IMR-90 (cell line): ENCODE data around the gene ADGRA1. TPM values are rescaled to one million over a fixed set of nuclear protein-coding genes. Genes with fewer than 3 reads are reported as not detected.

ENCODE experiments used
- ATAC-seq: fragments of 200-7000 bp; cut with Tn5 transposase; 2 replicates; pipeline ENCODE4 v1.9.1; 2020; ENCODE audit warnings: low read depth, mild to moderate bottlenecking, moderate library complexity
- BruUV-seq: library from RNA; stranded (reverse); fragments of 400-500 nt; replicated peaks from 2 replicates; lab custom pipeline; 2021; lab: Mats Ljungman, UMichigan
- CTCF ChIA-PET: fragments of 300-600 bp; formaldehyde crosslinking; extraction: SDS; loops from one replicate; lab custom pipeline; 2021; ENCODE audit warnings: antibody characterized with exemption; lab: Yijun Ruan, JAX
- POLR2A ChIA-PET: fragments of 300-600 bp; sonication (Branson Sonifier 250); formaldehyde crosslinking; loops from one replicate; lab custom pipeline; 2022; ENCODE audit warnings: antibody characterized with exemption; ENCODE audit not compliant: unreplicated experiment; lab: Charles Lee
- DNase-seq: peaks from one replicate; pipeline ENCODE4 v3.0.0; 2013
- H2AFZ ChIP-seq: replicated peaks from 2 replicates; pipeline ENCODE3; 2013; ENCODE audit warnings: low read length, mild to moderate bottlenecking; ENCODE audit not compliant: poor library complexity
- H2AK5ac ChIP-seq: 2 replicates; pipeline ENCODE4 v1.6.1; 2013; ENCODE audit warnings: low read depth, low read length, inconsistent platforms
- H2AK9ac ChIP-seq: replicated peaks from 2 replicates; pipeline ENCODE3; 2013; ENCODE audit warnings: mild to moderate bottlenecking, low read depth, low read length, moderate library complexity; ENCODE audit not compliant: poor library complexity
- H2BK120ac ChIP-seq: 2 replicates; pipeline ENCODE4 v1.6.1; 2013; ENCODE audit warnings: low read depth, low read length, inconsistent platforms
- H2BK15ac ChIP-seq: 3 replicates; pipeline ENCODE4 v1.6.1; 2013; ENCODE audit warnings: low read depth, low read length, inconsistent platforms
- H2BK20ac ChIP-seq: 2 replicates; pipeline ENCODE4 v1.6.1; 2013; ENCODE audit warnings: low read depth, mild to moderate bottlenecking, inconsistent platforms, low read length, moderate library complexity
- H2BK5ac ChIP-seq: 2 replicates; pipeline ENCODE4 v1.6.1; 2013; ENCODE audit warnings: mild to moderate bottlenecking, low read depth, low read length, inconsistent platforms; ENCODE audit not compliant: poor library complexity, severe bottlenecking
- H3K14ac ChIP-seq: replicated peaks from 2 replicates; pipeline ENCODE4 v1.6.1; 2013; ENCODE audit warnings: low read depth, low read length, inconsistent platforms
- H3K18ac ChIP-seq: 2 replicates; pipeline ENCODE4 v1.6.1; 2013; ENCODE audit warnings: low read depth, low read length, control low read depth
- H3K23ac ChIP-seq: 2 replicates; pipeline ENCODE4 v1.6.1; 2013; ENCODE audit warnings: low read depth, low read length, inconsistent platforms
- H3K27ac ChIP-seq: 2 replicates; pipeline ENCODE4 v1.5.1; 2013; ENCODE audit warnings: mild to moderate bottlenecking, control low read depth, low read length; ENCODE audit not compliant: insufficient read depth
- H3K27me3 ChIP-seq: 2 replicates; pipeline ENCODE4 v1.6.1; 2013; ENCODE audit warnings: low read length; ENCODE audit not compliant: control insufficient read depth, insufficient read depth
- H3K36me3 ChIP-seq: 2 replicates; pipeline ENCODE4 v1.6.1; 2013; ENCODE audit warnings: low read length, mixed read lengths; ENCODE audit not compliant: control insufficient read depth, insufficient read depth
- H3K4ac ChIP-seq: 2 replicates; pipeline ENCODE4 v1.6.1; 2013; ENCODE audit warnings: low read depth, low read length, inconsistent platforms
- H3K4me1 ChIP-seq: 2 replicates; pipeline ENCODE4 v1.6.1; 2013; ENCODE audit warnings: low read length, mixed read lengths; ENCODE audit not compliant: control insufficient read depth, insufficient read depth
- H3K4me2 ChIP-seq: 2 replicates; pipeline ENCODE4 v1.6.1; 2013; ENCODE audit warnings: low read depth, mild to moderate bottlenecking, control low read depth, low read length, moderate library complexity
- H3K4me3 ChIP-seq: 2 replicates; pipeline ENCODE4 v1.5.1; 2013; ENCODE audit warnings: low read depth, mild to moderate bottlenecking, control low read depth, low read length, moderate library complexity; ENCODE audit not compliant: insufficient read depth
- H3K56ac ChIP-seq: 2 replicates; pipeline ENCODE4 v1.6.1; 2013; ENCODE audit warnings: low read length, inconsistent platforms; ENCODE audit not compliant: insufficient read depth; ENCODE audit errors: extremely low read depth
- H3K79me1 ChIP-seq, 2 experiments: 2 replicates each; pipeline ENCODE4 v1.6.1; 2013; ENCODE audit warnings: low read length in 2 of 2, inconsistent platforms in 1 of 2, low read depth in 1 of 2
- H3K9ac ChIP-seq: 2 replicates; pipeline ENCODE4 v1.6.1; 2013; ENCODE audit warnings: low read depth, low read length, control low read depth
- H3K9me1 ChIP-seq: 2 replicates; pipeline ENCODE4 v1.6.1; 2013; ENCODE audit warnings: low read length, inconsistent platforms; ENCODE audit not compliant: insufficient read depth
- H3K9me3 ChIP-seq: 2 replicates; pipeline ENCODE4 v1.6.1; 2013; ENCODE audit warnings: low read length; ENCODE audit not compliant: control insufficient read depth, insufficient read depth
- H4K20me1 ChIP-seq: 2 replicates; pipeline ENCODE4 v1.6.1; 2013; ENCODE audit warnings: low read length, inconsistent platforms; ENCODE audit not compliant: insufficient read depth
- H4K5ac ChIP-seq: 2 replicates; pipeline ENCODE4 v1.6.1; 2013; ENCODE audit warnings: mild to moderate bottlenecking, low read depth, low read length, control low read depth
- H4K8ac ChIP-seq, 2 experiments: 2 replicates each; pipeline ENCODE4 v1.6.1; 2013; ENCODE audit warnings: low read depth in 2 of 2, low read length in 2 of 2, control low read depth in 1 of 2, inconsistent platforms in 1 of 2
- H4K91ac ChIP-seq: 2 replicates; pipeline ENCODE4 v1.6.1; 2013; ENCODE audit warnings: low read depth, low read length, inconsistent platforms; ENCODE audit not compliant: insufficient read depth
- CEBPB ChIP-seq: IDR thresholded peaks from 2 replicates; pipeline ENCODE4 v1.6.1; 2012; ENCODE audit warnings: low read depth, low read length, improper control_type of control experiment
- MAZ ChIP-seq: IDR thresholded peaks from 2 replicates; pipeline ENCODE4 v1.6.1; 2012; ENCODE audit warnings: low read depth, mild to moderate bottlenecking, low read length, improper control_type of control experiment, moderate library complexity, borderline replicate concordance
- MXI1 ChIP-seq: IDR thresholded peaks from 2 replicates; pipeline ENCODE4 v1.6.1; 2012; ENCODE audit warnings: low read depth, mild to moderate bottlenecking, low read length, moderate library complexity, borderline replicate concordance
- SMC3 ChIP-seq: fragments of 150-350 bp; IDR thresholded peaks from 2 replicates; pipeline ENCODE4 v1.6.1; 2016; ENCODE audit warnings: low read depth, mild to moderate bottlenecking, antibody characterized with exemption, low read length, moderate library complexity
- WGBS, 2 experiments: methylation state at CpG; one replicate each; pipeline versions ENCODE4 v1.1.5 to v1.1.7; 2013; ENCODE audit warnings: missing lambda C conversion rate in 2 of 2; ENCODE audit not compliant: insufficient read length in 1 of 2; ENCODE audit errors: extremely low coverage in 2 of 2; 5-methylcytosine and 5-hydroxymethylcytosine counted together
- dilution Hi-C: fragments of 300-500 bp; cut with HindIII; formaldehyde crosslinking; loops from one replicate; pipeline ENCODE4 v1.14.3; 2018; ENCODE audit warnings: low sequenced_read_pairs; ENCODE audit not compliant: unreplicated experiment
- in situ Hi-C: fragments of 300-500 bp; cut with MboI; formaldehyde crosslinking; loops from 3 replicates; pipeline ENCODE4 v1.14.3; 2019; ENCODE audit warnings: low sequenced_read_pairs, inconsistent platforms, mixed read lengths
- intact Hi-C: fragments of 100-400 bp; cut with micrococcal nuclease; formaldehyde crosslinking; loops from 2 replicates; pipeline ENCODE4 v1.10.0; 2022
- polyA plus RNA-seq, 3 experiments: library from polyadenylated mRNA; depleted of rRNA; stranded (reverse); fragments of >200 nt; gene quantifications; 2 replicates each; pipeline ENCODE4 v1.2.3, GENCODE V29; 2012; ENCODE audit warnings: low replicate concordance in 1 of 3
- total RNA-seq: library from RNA; depleted of rRNA; stranded (reverse); fragments of >200 nt; gene quantifications from 2 replicates; pipeline ENCODE4 v1.2.3, GENCODE V29; 2012

Gene ADGRA1
- total and polyA plus RNA-seq, 2 of the 4 experiments (the other 2 are of a cell fraction): not detected

DNA sequence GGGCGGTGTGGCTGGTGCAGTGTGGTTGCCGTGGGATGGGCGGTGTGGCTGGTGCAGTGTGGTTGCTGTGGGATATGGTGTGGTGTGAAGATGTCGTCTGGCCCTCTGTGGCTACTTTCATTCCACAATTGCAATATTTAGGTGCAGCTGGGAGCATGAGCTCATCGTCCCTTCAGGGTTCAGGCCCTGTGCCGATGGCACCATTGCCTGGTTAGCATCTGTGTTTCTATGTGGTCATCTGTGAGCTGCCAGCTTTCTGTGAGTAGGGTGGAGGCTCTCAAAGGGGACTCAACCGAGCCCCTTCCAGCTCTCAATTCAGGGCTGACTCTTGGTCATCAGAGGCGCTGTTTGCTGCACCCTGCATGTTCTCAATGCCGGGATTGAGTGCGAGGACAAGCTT is 3.6 kb downstream of the ADGRA1 start:
- ATAC-seq (no peak), DNase-seq (no peak)
- H3K56ac ChIP-seq: no peak overlapping the region
- ChIA-PET CTCF (no interaction called here), POLR2A (no interaction called here)
- H3K9ac ChIP-seq: no peak overlapping the region
- H4K91ac ChIP-seq: no peak overlapping the region
- H3K4me3 ChIP-seq: no peak overlapping the region
- no peak overlapping the region for H2BK120ac ChIP-seq
- no peak overlapping the region for H2AK5ac ChIP-seq
- H3K9me1 ChIP-seq: no peaks in the 10 kb centered on the region
- H2BK5ac ChIP-seq: no peak overlapping the region
- no peak overlapping the region for H3K18ac ChIP-seq
- H3K23ac ChIP-seq: no peak overlapping the region
- H3K4me2 ChIP-seq: no peak overlapping the region
- in situ Hi-C loops (no loop called here), intact Hi-C loops (no loop called here), dilution Hi-C loops (no loop called here)
- H3K27ac ChIP-seq: no peak overlapping the region
- no peak overlapping the region for H4K5ac ChIP-seq
- WGBS, 2 experiments: no CpG with 5 or more reads among the region's 10 CpGs
- H4K8ac ChIP-seq: no peak overlapping the region
- TF ChIP-seq SMC3 (no peak), MXI1 (no peak), CEBPB (no peak), MAZ (no peak)
- no peaks in the 10 kb centered on the region for H3K79me1 ChIP-seq
- no peaks in the 10 kb centered on the region for H4K20me1 ChIP-seq
- H2BK20ac ChIP-seq: no peak overlapping the region
- no peak overlapping the region for H2BK15ac ChIP-seq
- H3K9me3 ChIP-seq: no peaks in the 10 kb centered on the region
- no peak overlapping the region for H2AFZ ChIP-seq
- no peak overlapping the region for H3K14ac ChIP-seq
- H3K4ac ChIP-seq: no peak overlapping the region
- no peaks in the 10 kb centered on the region for H3K36me3 ChIP-seq
- no peak overlapping the region for H2AK9ac ChIP-seq
- peaks cover 49% of the 10 kb centered on the region for H3K27me3 ChIP-seq
- no TSS peak for BruUV-seq
- H3K4me1 ChIP-seq: no peaks in the 10 kb centered on the region
